ENCODE measurements around the gene ITPR1. TPM values are rescaled to one million over a fixed set of nuclear protein-coding genes. Genes with fewer than 3 reads are reported as not detected.

The ITPR1 gene
- total RNA-seq, 1 donor from 2014 or later: 11.2 TPM

- TF ChIP-seq CTCF (IDR thresholded peaks at IDR 0.05; ENCODE audit: unreplicated experiment): no peak
- H3K4me3 Mint-ChIP-seq (ENCODE audit: low read depth): no peak overlapping the region
- peaks cover 16% of the 10 kb centered on the region for H3K4me1 Mint-ChIP-seq (ENCODE audit: low read depth)
- no peak for DNase-seq (ENCODE audit: low spot score, unreplicated experiment)
- H3K27ac Mint-ChIP-seq: no peak overlapping the region
- H3K36me3 Mint-ChIP-seq (ENCODE audit: insufficient read depth): no peaks in the 10 kb centered on the region
- H3K27me3 Mint-ChIP-seq: peaks cover 30% of the 10 kb centered on the region
- no peaks in the 10 kb centered on the region for H3K9me3 Mint-ChIP-seq (ENCODE audit: low read depth)
Measured at GRCh38 chr3:4495294-4496086, 2.3 kb downstream of the ITPR1 start.

GRCh38 chr3:4496087-4496452, 2.9 kb downstream of the ITPR1 start:
- no peak overlapping the region for H3K27ac Mint-ChIP-seq
- peaks cover 13% of the 10 kb centered on the region for H3K4me1 Mint-ChIP-seq (ENCODE audit: low read depth)
- H3K36me3 Mint-ChIP-seq (ENCODE audit: insufficient read depth): no peaks in the 10 kb centered on the region
- H3K9me3 Mint-ChIP-seq (ENCODE audit: low read depth): no peaks in the 10 kb centered on the region
- peaks cover 27% of the 10 kb centered on the region for H3K27me3 Mint-ChIP-seq
- TF ChIP-seq CTCF (IDR thresholded peaks at IDR 0.05; ENCODE audit: unreplicated experiment): no peak
- DNase-seq (ENCODE audit: low spot score, unreplicated experiment): no peak
- no peak overlapping the region for H3K4me3 Mint-ChIP-seq (ENCODE audit: low read depth)

- Mint-ChIP-seq H3K27me3 (peaks cover 26% of the 10 kb centered on the region), H3K4me3 (ENCODE audit: low read depth) (no peak overlapping the region), H3K27ac (no peak overlapping the region), H3K36me3 (ENCODE audit: insufficient read depth) (no peaks in the 10 kb centered on the region), H3K9me3 (ENCODE audit: low read depth) (no peaks in the 10 kb centered on the region), H3K4me1 (ENCODE audit: low read depth) (peaks cover 20% of the 10 kb centered on the region)
- no peak for DNase-seq (ENCODE audit: low spot score, unreplicated experiment)
- TF ChIP-seq CTCF (IDR thresholded peaks at IDR 0.05; ENCODE audit: unreplicated experiment): no peak
Measured at GRCh38 chr3:4497005-4497692, 4.0 kb downstream of the ITPR1 start.

DNA sequence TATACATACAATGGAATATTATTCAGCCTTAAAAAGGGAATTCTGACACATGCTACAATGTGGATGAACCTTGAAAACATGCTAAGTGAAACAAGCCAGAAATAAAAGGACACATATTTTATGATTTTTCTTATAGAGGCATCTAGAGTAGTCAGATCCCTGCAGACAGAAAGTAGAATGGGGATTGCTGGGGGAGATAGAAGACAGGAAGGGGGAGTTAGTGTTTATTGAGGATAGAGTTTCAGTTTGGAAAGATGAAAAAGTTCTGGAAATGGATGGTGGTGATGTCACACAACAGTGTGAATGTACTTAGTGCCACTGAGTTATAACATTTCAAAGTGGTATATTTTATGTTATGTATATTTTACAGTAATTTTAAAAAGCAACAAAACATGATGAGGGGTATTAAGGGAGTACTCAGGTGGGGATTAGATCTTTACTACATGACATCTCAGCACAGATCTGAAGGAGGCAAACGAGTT, 4.7 kb downstream of the ITPR1 start:
- Mint-ChIP-seq H3K27ac (no peak overlapping the region), H3K4me3 (ENCODE audit: low read depth) (no peak overlapping the region), H3K4me1 (ENCODE audit: low read depth) (peaks cover 18% of the 10 kb centered on the region), H3K27me3 (peaks cover 26% of the 10 kb centered on the region), H3K9me3 (ENCODE audit: low read depth) (no peaks in the 10 kb centered on the region), H3K36me3 (ENCODE audit: insufficient read depth) (no peaks in the 10 kb centered on the region)
- TF ChIP-seq CTCF (IDR thresholded peaks at IDR 0.05; ENCODE audit: unreplicated experiment): no peak
- DNase-seq (ENCODE audit: low spot score, unreplicated experiment): no peak

DNA sequence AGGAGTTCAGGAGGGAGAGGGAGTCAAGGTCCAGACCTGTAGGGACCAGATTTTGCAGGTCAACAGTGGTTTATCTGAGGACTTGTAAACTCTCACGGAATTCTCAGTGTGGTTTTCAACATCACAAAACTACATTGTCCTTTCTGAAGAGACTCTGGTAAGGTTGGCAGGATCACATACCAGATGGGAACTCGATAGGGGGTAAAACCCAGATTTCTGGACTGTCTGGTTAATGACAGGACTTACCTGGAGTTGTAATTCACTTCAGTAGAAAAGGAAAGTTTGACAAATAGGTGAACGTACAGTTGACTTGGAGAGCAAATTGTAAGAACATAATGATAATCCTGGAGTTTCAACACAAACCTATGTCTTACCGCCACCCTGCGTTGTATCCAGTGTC, 5.3 kb downstream of the ITPR1 start:
- Mint-ChIP-seq H3K4me3 (ENCODE audit: low read depth) (no peak overlapping the region), H3K27ac (no peak overlapping the region), H3K4me1 (ENCODE audit: low read depth) (peaks cover 22% of the 10 kb centered on the region), H3K9me3 (ENCODE audit: low read depth) (no peaks in the 10 kb centered on the region), H3K27me3 (peaks cover 26% of the 10 kb centered on the region), H3K36me3 (ENCODE audit: insufficient read depth) (no peaks in the 10 kb centered on the region)
- no peak for TF ChIP-seq CTCF (IDR thresholded peaks at IDR 0.05; ENCODE audit: unreplicated experiment)
- no peak for DNase-seq (ENCODE audit: low spot score, unreplicated experiment)
